ENCODE data around the gene SLC6A7.
A peak's percentile ranks its signal among the peaks of the same experiment; 100 is the strongest.
"Not testable (repeated sequence)": the region's sequence is repeated elsewhere in the genome, so short reads cannot be mapped to it uniquely, and the experiment has no call there.

Gene SLC6A7

GRCh38 chr5:150219142-150219541, 29.3 kb downstream of the SLC6A7 start:
- peak; percentile 61 for DNase-seq (ENCODE audit: low spot score)

- no peak for DNase-seq (ENCODE audit: low spot score)
These were observed 30.0 kb downstream of the SLC6A7 start for GRCh38 chr5:150219861-150220260.

- DNase-seq (ENCODE audit: low spot score) = no peak
These were observed 31.6 kb downstream of the SLC6A7 start for GRCh38 chr5:150221471-150221870.

- DNase-seq (ENCODE audit: low spot score) = no peak
These were observed 33.0 kb downstream of the SLC6A7 start for GRCh38 chr5:150222906-150223305.

GRCh38 chr5:150223474-150223873, 33.6 kb downstream of the SLC6A7 start:
- DNase-seq (ENCODE audit: low spot score) = no peak

- peak; percentile 42 for DNase-seq (ENCODE audit: low spot score)
These were observed 34.7 kb downstream of the SLC6A7 start for GRCh38 chr5:150224483-150225027.

GRCh38 chr5:150227036-150227435, 37.2 kb downstream of the SLC6A7 start:
- no peak for DNase-seq (ENCODE audit: low spot score)

GRCh38 chr5:150227606-150228273, 37.9 kb downstream of the SLC6A7 start:
- no peak for DNase-seq (ENCODE audit: low spot score)

- no peak for DNase-seq (ENCODE audit: low spot score)
These were observed 39.7 kb downstream of the SLC6A7 start for GRCh38 chr5:150229571-150229970.

GRCh38 chr5:150230842-150231241, 41.0 kb downstream of the SLC6A7 start:
- DNase-seq (ENCODE audit: low spot score) = no peak

GRCh38 chr5:150233706-150234105, 43.8 kb downstream of the SLC6A7 start:
- not testable (repeated sequence) for DNase-seq (ENCODE audit: low spot score)

GRCh38 chr5:150234576-150235499, 45.0 kb downstream of the SLC6A7 start:
- DNase-seq (ENCODE audit: low spot score) = no peak

- DNase-seq (ENCODE audit: low spot score) = no peak
These were observed 45.6 kb downstream of the SLC6A7 start for GRCh38 chr5:150235500-150235854.

- no peak for DNase-seq (ENCODE audit: low spot score)
These were observed 46.5 kb downstream of the SLC6A7 start for GRCh38 chr5:150236313-150236712.

- DNase-seq (ENCODE audit: low spot score) = no peak
These were observed 47.3 kb downstream of the SLC6A7 start for GRCh38 chr5:150236981-150237754.

GRCh38 chr5:150238646-150239045, 48.8 kb downstream of the SLC6A7 start:
- DNase-seq (ENCODE audit: low spot score) = no peak

GRCh38 chr5:150239099-150239793, 49.4 kb downstream of the SLC6A7 start:
- DNase-seq (ENCODE audit: low spot score) = no peak

- no peak for DNase-seq (ENCODE audit: low spot score)
These were observed 49.9 kb downstream of the SLC6A7 start for GRCh38 chr5:150239794-150240122.

GRCh38 chr5:150241298-150242160, 51.7 kb downstream of the SLC6A7 start:
- DNase-seq (ENCODE audit: low spot score) = no peak

- DNase-seq (ENCODE audit: low spot score) = no peak
These were observed 52.5 kb downstream of the SLC6A7 start for GRCh38 chr5:150242251-150242894.
